CD14-positive monocyte (primary cell): ENCODE measurements around the gene HOXB4. TPM values are rescaled to one million over a fixed set of nuclear protein-coding genes. Genes with fewer than 3 reads are reported as not detected.

Source experiments
- DNase-seq, 3 donors: peaks; one replicate each; pipeline ENCODE4 v3.0.0-alpha.2; 2011 to 2022
- H2AFZ ChIP-seq: 2 replicates; pipeline ENCODE4 v1.6.0; 2012; ENCODE audit warnings: mild to moderate bottlenecking, low read depth, low read length, inconsistent platforms; ENCODE audit not compliant: insufficient read depth, poor library complexity, severe bottlenecking
- H3K27ac ChIP-seq, 2 donors: 1 replicate in 1 of 2; 2 replicates in 1 of 2; pipeline ENCODE4 v1.5.1; 2012 to 2013; ENCODE audit warnings: low read length in 2 of 2, control low read depth in 1 of 2, inconsistent platforms in 1 of 2, low read depth in 1 of 2, mild to moderate bottlenecking in 1 of 2
- H3K27me3 ChIP-seq, 2 donors: one replicate each; pipeline versions ENCODE4 v1.6.0 to v1.6.1; 2011 to 2013; ENCODE audit warnings: low read length in 2 of 2; ENCODE audit not compliant: control insufficient read depth in 2 of 2, insufficient read depth in 2 of 2
- H3K36me3 ChIP-seq, 2 donors: replicated peaks in 1 of 2; 1 replicate in 1 of 2; 2 replicates in 1 of 2; pipeline versions ENCODE4 v1.5.1 to v1.6.1; 2012 to 2013; ENCODE audit warnings: low read length in 2 of 2, control low read depth in 1 of 2, inconsistent platforms in 1 of 2, mild to moderate bottlenecking in 1 of 2; ENCODE audit not compliant: insufficient read depth in 2 of 2, control insufficient read depth in 1 of 2
- H3K4me1 ChIP-seq, 2 donors: 1 replicate in 1 of 2; 2 replicates in 1 of 2; pipeline versions ENCODE4 v1.5.1 to v1.6.1; 2012 to 2013; ENCODE audit warnings: low read length in 2 of 2, control low read depth in 1 of 2, inconsistent platforms in 1 of 2, mild to moderate bottlenecking in 1 of 2, moderate library complexity in 1 of 2; ENCODE audit not compliant: insufficient read depth in 2 of 2, control insufficient read depth in 1 of 2
- H3K4me2 ChIP-seq: replicated peaks from 2 replicates; pipeline ENCODE3; 2012; ENCODE audit warnings: low read length, moderate library complexity, mild to moderate bottlenecking; ENCODE audit not compliant: poor library complexity, severe bottlenecking; ENCODE audit errors: extremely low read depth
- H3K4me3 ChIP-seq, 3 experiments: fragments of 200-600 bp in 1 of 3; sonication (generic) in 1 of 3; replicated peaks in 1 of 3; 1 replicate in 2 of 3; 2 replicates in 1 of 3; pipeline ENCODE4 v1.5.1; 2011 to 2013; ENCODE audit warnings: low read length in 3 of 3, mild to moderate bottlenecking in 3 of 3, control low read depth in 2 of 3, low read depth in 2 of 3, inconsistent platforms in 1 of 3, moderate library complexity in 1 of 3
- H3K79me2 ChIP-seq: 2 replicates; pipeline ENCODE4 v1.6.0; 2012; ENCODE audit warnings: mild to moderate bottlenecking, control low read depth, inconsistent platforms, low read length, moderate library complexity; ENCODE audit not compliant: insufficient read depth
- H3K9ac ChIP-seq: 2 replicates; pipeline ENCODE4 v1.6.0; 2017; ENCODE audit warnings: low read length, mild to moderate bottlenecking; ENCODE audit not compliant: insufficient read depth, poor library complexity, severe bottlenecking
- H3K9me3 ChIP-seq, 2 donors: replicated peaks in 1 of 2; 1 replicate in 1 of 2; 2 replicates in 1 of 2; pipeline versions ENCODE4 v1.5.1 to v1.6.1; 2012 to 2013; ENCODE audit warnings: low read length in 2 of 2, control low read depth in 1 of 2; ENCODE audit not compliant: control insufficient read depth in 1 of 2, insufficient read depth in 1 of 2
- H4K20me1 ChIP-seq: 2 replicates; pipeline ENCODE4 v1.6.0; 2012; ENCODE audit warnings: mild to moderate bottlenecking, low read length, control low read depth, moderate library complexity; ENCODE audit not compliant: insufficient read depth
- H3K27ac Mint-ChIP-seq, 7 donors: one replicate each; pipeline ENCODE4 v1.8.0; 2020; ENCODE audit warnings: mild to moderate bottlenecking in 7 of 7, mixed read lengths in 7 of 7, moderate library complexity in 6 of 7, inconsistent platforms in 2 of 7
- H3K27me3 Mint-ChIP-seq, 3 donors: one replicate each; pipeline ENCODE4 v1.8.0; 2021 to 2022; ENCODE audit warnings: low read depth in 3 of 3, mild to moderate bottlenecking in 3 of 3, mixed read lengths in 3 of 3, moderate library complexity in 3 of 3, inconsistent platforms in 1 of 3
- H3K36me3 Mint-ChIP-seq, 2 donors: one replicate each; pipeline ENCODE4 v1.8.0; 2020; ENCODE audit warnings: mixed read lengths in 2 of 2, inconsistent platforms in 1 of 2, mild to moderate bottlenecking in 1 of 2
- H3K4me1 Mint-ChIP-seq: one replicate; pipeline ENCODE4 v1.8.0; 2020; ENCODE audit warnings: mild to moderate bottlenecking, mixed read lengths
- H3K4me3 Mint-ChIP-seq, 2 donors: one replicate each; pipeline ENCODE4 v1.8.0; 2020; ENCODE audit warnings: mild to moderate bottlenecking in 2 of 2, mixed read lengths in 2 of 2, moderate library complexity in 1 of 2
- H3K9me3 Mint-ChIP-seq, 7 donors: one replicate each; pipeline ENCODE4 v1.8.0; 2020 to 2022; ENCODE audit warnings: mixed read lengths in 7 of 7, mild to moderate bottlenecking in 6 of 7, moderate library complexity in 6 of 7, inconsistent platforms in 2 of 7
- CTCF ChIP-seq: fragments of 200-600 bp; IDR thresholded peaks from one replicate; pipeline ENCODE4 v1.8.0; 2022; ENCODE audit warnings: antibody characterized with exemption, mild to moderate bottlenecking
- WGBS: methylation state at CpG from one replicate; pipeline ENCODE4 v1.1.5; 2013; ENCODE audit warnings: missing lambda C conversion rate; ENCODE audit not compliant: insufficient coverage; 5-methylcytosine and 5-hydroxymethylcytosine counted together
- intact Hi-C, 2 donors: fragments of 100-400 bp; cut with micrococcal nuclease; formaldehyde crosslinking; loops; one replicate each; pipeline versions ENCODE4 v1.15.0 to v1.15.1; 2023
- polyA plus RNA-seq, 3 donors: library from polyadenylated mRNA; depleted of rRNA in 1 of 3; unstranded in 2 of 3; stranded (reverse) in 1 of 3; fragments of 300-500 nt in 2 of 3; fragments of >200 nt in 1 of 3; fragmentation: Illumina TruSeq in 2 of 3; gene quantifications; 1 replicate in 2 of 3; 2 replicates in 1 of 3; pipeline ENCODE4 v1.2.3, GENCODE V29; 2012 to 2021

Gene HOXB4
- polyA plus RNA-seq, 3 donors: 0.16 TPM; not detected in 2

- H4K20me1 ChIP-seq: no peaks in the 10 kb centered on the region
- peaks cover 15% of the 10 kb centered on the region in 2 donors for H3K4me1 ChIP-seq
- peaks cover 58 to 99% of the 10 kb centered on the region in 2 donors for H3K27me3 ChIP-seq
- DNase-seq: no peak
- Mint-ChIP-seq H3K27me3 (peaks cover 90 to 98% (median 96%) of the 10 kb centered on the region in 3 donors), H3K9me3 (peaks cover 0 to 33% (median 14%) of the 10 kb centered on the region in 7 donors), H3K4me3 (peak overlapping the region in 1 of 2 donors; percentile 77), H3K27ac (no peak overlapping the region), H3K36me3 (peaks cover 3 to 9% of the 10 kb centered on the region in 2 donors), H3K4me1 (peaks cover 27% of the 10 kb centered on the region)
- H3K36me3 ChIP-seq: no peaks in the 10 kb centered on the region
- intact Hi-C loops: no loop called here
- no peak overlapping the region for H3K4me3 ChIP-seq
- peaks cover 0 to 45% of the 10 kb centered on the region in 2 donors for H3K9me3 ChIP-seq
- no peaks in the 10 kb centered on the region for H3K79me2 ChIP-seq
- no peak overlapping the region for H3K9ac ChIP-seq
- no peak for TF ChIP-seq CTCF
- H3K27ac ChIP-seq: no peak overlapping the region
- no peak overlapping the region for H2AFZ ChIP-seq
- WGBS: 96% methylated on average over 18 of the region's 41 CpGs
- no peak overlapping the region for H3K4me2 ChIP-seq
These were observed 28.1 kb upstream of the HOXB4 start for GRCh38 chr17:48605991-48606891.

- H4K20me1 ChIP-seq: no peaks in the 10 kb centered on the region
- no peak overlapping the region for H3K9ac ChIP-seq
- H3K4me2 ChIP-seq: no peak overlapping the region
- peaks cover 63 to 99% of the 10 kb centered on the region in 2 donors for H3K27me3 ChIP-seq
- peaks cover 7 to 8% of the 10 kb centered on the region in 2 donors for H3K4me1 ChIP-seq
- 100% methylated on average over 1 of the region's 10 CpGs for WGBS
- no peak for TF ChIP-seq CTCF
- no peak overlapping the region for H3K27ac Mint-ChIP-seq
- no peak overlapping the region for H2AFZ ChIP-seq
- peaks cover 90 to 98% (median 96%) of the 10 kb centered on the region in 3 donors for H3K27me3 Mint-ChIP-seq
- no peak for DNase-seq
- H3K27ac ChIP-seq: no peak overlapping the region
- intact Hi-C loops: no loop called here
- H3K36me3 ChIP-seq: no peaks in the 10 kb centered on the region
- no peak overlapping the region for H3K4me3 ChIP-seq
- H3K4me3 Mint-ChIP-seq: peak overlapping the region in 1 of 2 donors; percentile 79
- H3K36me3 Mint-ChIP-seq: peaks cover 0 to 6% of the 10 kb centered on the region in 2 donors
- peaks cover 0 to 25% (median 9%) of the 10 kb centered on the region in 7 donors for H3K9me3 Mint-ChIP-seq
- no peaks in the 10 kb centered on the region for H3K79me2 ChIP-seq
- peaks cover 0 to 39% of the 10 kb centered on the region in 2 donors for H3K9me3 ChIP-seq
- H3K4me1 Mint-ChIP-seq: peaks cover 20% of the 10 kb centered on the region
These were observed 27.3 kb upstream of the HOXB4 start for GRCh38 chr17:48605409-48605919.
